ENCODE measurements around the gene ASXL3. TPM values are rescaled to one million over a fixed set of nuclear protein-coding genes. Genes with fewer than 3 reads are reported as not detected.
A peak's percentile ranks its signal among the peaks of the same experiment; 100 is the strongest.

Gene ASXL3
- total RNA-seq, 1 experiment from 2014 or later: not detected

DNA sequence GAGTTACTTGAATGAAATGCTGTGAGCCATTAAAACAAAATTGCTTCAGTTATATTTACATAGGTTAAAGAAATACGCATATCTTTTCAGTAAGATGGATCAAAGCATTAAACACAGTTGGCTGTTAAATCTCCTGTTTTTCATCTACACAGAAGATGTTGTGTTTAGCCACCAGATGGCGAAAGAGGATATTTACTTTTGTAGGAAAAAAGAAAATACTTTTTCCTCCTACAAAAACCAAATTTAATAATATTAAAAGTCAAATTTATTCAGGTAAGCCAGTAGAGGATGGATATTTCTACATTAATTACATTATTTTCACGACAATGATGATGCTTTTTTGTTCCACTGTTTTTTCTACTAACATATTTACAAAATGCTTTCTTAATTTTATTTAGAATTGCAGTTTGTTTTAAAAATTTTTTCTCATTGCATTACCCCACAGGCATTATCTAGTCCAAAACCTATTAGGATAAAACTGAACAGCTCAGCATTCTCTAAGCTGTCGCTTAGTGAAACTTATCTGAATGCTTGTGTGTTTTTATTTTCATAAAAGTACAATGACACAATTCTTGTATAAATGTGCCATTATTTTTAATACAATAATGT, 173.7 kb downstream of the ASXL3 start:
- Histone ChIP-seq H3K9me3 (ENCODE audit: low read length) (no peaks in the 10 kb centered on the region), H3K4me2 (ENCODE audit: low read length) (no peak overlapping the region), H3K27ac (ENCODE audit: low read length) (no peak overlapping the region), H2AFZ (ENCODE audit: low read length) (no peak overlapping the region), H3K4me3 (ENCODE audit: low read length) (no peak overlapping the region), H3K36me3 (ENCODE audit: low read depth, low read length) (no peaks in the 10 kb centered on the region), H3K9me2 (replicated peaks; ENCODE audit: low read length) (no peaks in the 10 kb centered on the region), H3K27me3 (ENCODE audit: low read length) (no peaks in the 10 kb centered on the region), H3F3A (ENCODE audit: low read length, unreplicated experiment) (no peaks in the 10 kb centered on the region), H3K4me1 (ENCODE audit: insufficient read depth, low read length) (0 out of 2 replicates have a peak, but pooled peaks cover 4% of the 10 kb centered on the region), H4K20me1 (ENCODE audit: low read length) (no peaks in the 10 kb centered on the region), H3K79me2 (ENCODE audit: low read length) (no peaks in the 10 kb centered on the region), H3K9ac (ENCODE audit: low read length) (no peak overlapping the region)
- TF ChIP-seq EZH2 (IDR thresholded peaks at IDR 0.05; ENCODE audit: low read length, unreplicated experiment) (no peak), EZH2phosphoT487 (IDR thresholded peaks at IDR 0.05; ENCODE audit: borderline replicate concordance, low read length) (no peak)
- TF ChIP-seq, protein P1, sequence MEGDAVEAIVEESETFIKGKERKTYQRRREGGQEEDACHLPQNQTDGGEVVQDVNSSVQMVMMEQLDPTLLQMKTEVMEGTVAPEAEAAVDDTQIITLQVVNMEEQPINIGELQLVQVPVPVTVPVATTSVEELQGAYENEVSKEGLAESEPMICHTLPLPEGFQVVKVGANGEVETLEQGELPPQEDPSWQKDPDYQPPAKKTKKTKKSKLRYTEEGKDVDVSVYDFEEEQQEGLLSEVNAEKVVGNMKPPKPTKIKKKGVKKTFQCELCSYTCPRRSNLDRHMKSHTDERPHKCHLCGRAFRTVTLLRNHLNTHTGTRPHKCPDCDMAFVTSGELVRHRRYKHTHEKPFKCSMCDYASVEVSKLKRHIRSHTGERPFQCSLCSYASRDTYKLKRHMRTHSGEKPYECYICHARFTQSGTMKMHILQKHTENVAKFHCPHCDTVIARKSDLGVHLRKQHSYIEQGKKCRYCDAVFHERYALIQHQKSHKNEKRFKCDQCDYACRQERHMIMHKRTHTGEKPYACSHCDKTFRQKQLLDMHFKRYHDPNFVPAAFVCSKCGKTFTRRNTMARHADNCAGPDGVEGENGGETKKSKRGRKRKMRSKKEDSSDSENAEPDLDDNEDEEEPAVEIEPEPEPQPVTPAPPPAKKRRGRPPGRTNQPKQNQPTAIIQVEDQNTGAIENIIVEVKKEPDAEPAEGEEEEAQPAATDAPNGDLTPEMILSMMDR (conservative IDR thresholded peaks at IDR 0.05; ENCODE audit: low read depth, low read length): peak; percentile 48; the same call in 1 of the 2 replicates
- DNase-seq: peak; percentile 9
- ATAC-seq: no peak
- ChIA-PET POLR2A (ENCODE audit: unreplicated experiment) (no interaction called here), CTCF (no interaction called here)
- intact Hi-C loops (cut with micrococcal nuclease): no loop called here
- BruUV-seq (replicated peaks): no TSS peak

DNA sequence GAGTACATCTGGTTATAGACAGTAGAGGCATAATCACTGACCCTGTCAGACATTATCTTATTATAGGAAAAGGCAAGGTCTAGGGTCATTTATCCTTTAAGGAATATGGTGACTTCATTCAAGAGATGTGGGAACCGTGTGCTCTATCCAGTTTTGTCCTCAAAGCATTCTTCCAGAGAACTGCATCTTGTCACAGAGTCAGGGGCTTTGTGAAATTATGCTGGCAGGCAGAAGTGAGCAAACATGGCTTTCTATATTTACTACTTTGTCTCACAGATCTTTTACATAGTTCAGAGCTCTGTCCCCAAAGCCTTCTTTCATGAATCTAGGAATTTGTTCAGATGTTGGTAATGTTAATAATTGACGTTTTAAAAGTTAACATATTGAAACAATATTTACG, 177.4 kb downstream of the ASXL3 start:
- Histone ChIP-seq H3K27me3 (ENCODE audit: low read length) (no peaks in the 10 kb centered on the region), H3K4me3 (ENCODE audit: low read length) (no peak overlapping the region), H3K9ac (ENCODE audit: low read length) (no peak overlapping the region), H3K4me2 (ENCODE audit: low read length) (no peak overlapping the region), H3K27ac (ENCODE audit: low read length) (no peak overlapping the region), H3K79me2 (ENCODE audit: low read length) (no peaks in the 10 kb centered on the region), H3K9me3 (ENCODE audit: low read length) (no peaks in the 10 kb centered on the region), H3K36me3 (ENCODE audit: low read depth, low read length) (no peaks in the 10 kb centered on the region), H3F3A (ENCODE audit: low read length, unreplicated experiment) (no peaks in the 10 kb centered on the region), H3K4me1 (ENCODE audit: insufficient read depth, low read length) (0 out of 2 replicates have a peak, but pooled peaks cover 4% of the 10 kb centered on the region), H2AFZ (ENCODE audit: low read length) (no peak overlapping the region), H4K20me1 (ENCODE audit: low read length) (no peaks in the 10 kb centered on the region), H3K9me2 (replicated peaks; ENCODE audit: low read length) (no peaks in the 10 kb centered on the region)
- intact Hi-C loops (cut with micrococcal nuclease): no loop called here
- no TSS peak for BruUV-seq (replicated peaks)
- CTCF ChIA-PET: no interaction called here
- TF ChIP-seq, protein P1 (conservative IDR thresholded peaks at IDR 0.05; ENCODE audit: low read depth, low read length): no peak
- TF ChIP-seq EZH2phosphoT487 (IDR thresholded peaks at IDR 0.05; ENCODE audit: borderline replicate concordance, low read length) (no peak), EZH2 (IDR thresholded peaks at IDR 0.05; ENCODE audit: low read length, unreplicated experiment) (no peak)
- no peak for ATAC-seq
- POLR2A ChIA-PET (ENCODE audit: unreplicated experiment): no interaction called here
- no peak for DNase-seq

DNA sequence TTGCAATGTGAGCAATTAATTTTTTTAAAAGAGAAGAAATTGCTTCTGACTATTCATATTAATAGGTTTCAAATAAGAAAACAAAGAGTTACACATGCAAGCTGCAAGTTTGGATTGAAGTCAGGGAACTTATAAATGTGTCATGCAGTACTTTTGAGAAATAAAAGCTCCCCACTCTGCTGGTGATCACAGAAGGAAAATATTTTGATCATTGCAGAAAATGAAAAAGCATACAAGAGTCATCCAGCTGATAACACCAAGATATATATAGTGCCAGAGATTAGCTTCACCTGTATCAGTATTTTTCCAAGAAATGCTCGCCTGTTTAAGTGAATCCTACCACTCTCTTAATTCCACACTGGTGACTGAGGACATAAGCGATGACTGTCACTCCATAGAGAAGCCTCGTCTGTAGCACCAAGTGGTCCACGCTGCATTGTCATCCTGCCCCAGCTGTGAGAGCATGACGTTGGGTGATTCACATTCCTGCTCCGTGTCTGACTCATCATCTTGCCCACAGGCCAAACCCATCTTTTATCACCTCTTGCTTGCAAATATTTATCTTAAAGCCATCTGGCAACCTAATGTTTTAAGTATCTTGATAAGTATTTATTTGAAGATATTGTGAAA, 178.0 kb downstream of the ASXL3 start:
- no peak overlapping the region for H3K4me2 ChIP-seq (ENCODE audit: low read length)
- no peaks in the 10 kb centered on the region for H3K9me2 ChIP-seq (replicated peaks; ENCODE audit: low read length)
- CTCF ChIA-PET: no interaction called here
- H3K4me3 ChIP-seq (ENCODE audit: low read length): no peak overlapping the region
- H2AFZ ChIP-seq (ENCODE audit: low read length): no peak overlapping the region
- no peaks in the 10 kb centered on the region for H3K36me3 ChIP-seq (ENCODE audit: low read depth, low read length)
- no peaks in the 10 kb centered on the region for H3K79me2 ChIP-seq (ENCODE audit: low read length)
- no peaks in the 10 kb centered on the region for H3K9me3 ChIP-seq (ENCODE audit: low read length)
- DNase-seq (peak; percentile 64), ATAC-seq (peak; percentile 92)
- no peaks in the 10 kb centered on the region for H3K27me3 ChIP-seq (ENCODE audit: low read length)
- no peak overlapping the region for H3K9ac ChIP-seq (ENCODE audit: low read length)
- no TSS peak for BruUV-seq (replicated peaks)
- POLR2A ChIA-PET (ENCODE audit: unreplicated experiment): no interaction called here
- 0 out of 2 replicates have a peak, but pooled peaks cover 4% of the 10 kb centered on the region for H3K4me1 ChIP-seq (ENCODE audit: insufficient read depth, low read length)
- no peak overlapping the region for H3K27ac ChIP-seq (ENCODE audit: low read length)
- no peaks in the 10 kb centered on the region for H4K20me1 ChIP-seq (ENCODE audit: low read length)
- H3F3A ChIP-seq (ENCODE audit: low read length, unreplicated experiment): no peaks in the 10 kb centered on the region
- TF ChIP-seq EZH2phosphoT487 (IDR thresholded peaks at IDR 0.05; ENCODE audit: borderline replicate concordance, low read length) (no peak), EZH2 (IDR thresholded peaks at IDR 0.05; ENCODE audit: low read length, unreplicated experiment) (no peak)
- TF ChIP-seq, protein P1 (conservative IDR thresholded peaks at IDR 0.05; ENCODE audit: low read depth, low read length): no peak
- intact Hi-C loops (cut with micrococcal nuclease): loop anchor here (1.0 kb wide), 1 partner anchor 160 kb away; no protein-coding TSS in a partner anchor
